KOPT-K1 (cell line): Measurements from ENCODE around the gene CLEC5A.

Source experiments
- H3K27ac ChIP-seq: fragments of 200-600 bp; sonication (generic); 2 replicates; pipeline ENCODE4 v1.5.1; 2016; ENCODE audit warnings: antibody characterized with exemption, mild to moderate bottlenecking, low read depth, low read length; ENCODE audit not compliant: poor library complexity, severe bottlenecking
- H3K36me3 ChIP-seq: fragments of 200-600 bp; sonication (generic); 2 replicates; pipeline ENCODE4 v1.5.1; 2017; ENCODE audit warnings: antibody characterized with exemption, mild to moderate bottlenecking, low read length, moderate library complexity; ENCODE audit not compliant: insufficient read depth
- H3K9me3 ChIP-seq: fragments of 200-600 bp; sonication (generic); 2 replicates; pipeline ENCODE4 v1.5.1; 2017; ENCODE audit warnings: antibody characterized with exemption, low read length, mild to moderate bottlenecking; ENCODE audit not compliant: insufficient read depth, poor library complexity, severe bottlenecking

CLEC5A gene

GRCh38 chr7:141960687-141961422 lies 14.1 kb upstream of the CLEC5A start:
- H3K36me3 ChIP-seq: no peaks in the 10 kb centered on the region
- H3K9me3 ChIP-seq: no peaks in the 10 kb centered on the region
- no peak overlapping the region for H3K27ac ChIP-seq

GRCh38 chr7:141956084-141956483 lies 9.3 kb upstream of the CLEC5A start:
- Histone ChIP-seq H3K36me3 (no peaks in the 10 kb centered on the region), H3K27ac (no peak overlapping the region), H3K9me3 (no peaks in the 10 kb centered on the region)

- Histone ChIP-seq H3K9me3 (no peaks in the 10 kb centered on the region), H3K36me3 (no peaks in the 10 kb centered on the region), H3K27ac (no peak overlapping the region)
Measured at GRCh38 chr7:141954334-141954733, 7.6 kb upstream of the CLEC5A start.

- Histone ChIP-seq H3K36me3 (no peaks in the 10 kb centered on the region), H3K27ac (no peak overlapping the region), H3K9me3 (no peaks in the 10 kb centered on the region)
Measured at GRCh38 chr7:141952461-141952860, 5.7 kb upstream of the CLEC5A start.

- Histone ChIP-seq H3K27ac (no peak overlapping the region), H3K36me3 (no peaks in the 10 kb centered on the region), H3K9me3 (no peaks in the 10 kb centered on the region)
Measured at GRCh38 chr7:141950806-141951205, 4.0 kb upstream of the CLEC5A start.

- no peaks in the 10 kb centered on the region for H3K36me3 ChIP-seq
- H3K9me3 ChIP-seq: no peaks in the 10 kb centered on the region
- H3K27ac ChIP-seq: no peak overlapping the region
Measured at GRCh38 chr7:141949911-141950310, 3.1 kb upstream of the CLEC5A start.

- Histone ChIP-seq H3K27ac (no peak overlapping the region), H3K9me3 (no peaks in the 10 kb centered on the region), H3K36me3 (no peaks in the 10 kb centered on the region)
Measured at GRCh38 chr7:141949451-141949850, 2.7 kb upstream of the CLEC5A start.

- Histone ChIP-seq H3K36me3 (no peaks in the 10 kb centered on the region), H3K27ac (no peak overlapping the region), H3K9me3 (no peaks in the 10 kb centered on the region)
Measured at GRCh38 chr7:141949021-141949420, 2.2 kb upstream of the CLEC5A start.

GRCh38 chr7:141945356-141945755 lies 1.4 kb downstream of the CLEC5A start:
- Histone ChIP-seq H3K9me3 (peaks cover 10% of the 10 kb centered on the region), H3K36me3 (no peaks in the 10 kb centered on the region), H3K27ac (no peak overlapping the region)

GRCh38 chr7:141944811-141945210 lies 2.0 kb downstream of the CLEC5A start:
- Histone ChIP-seq H3K36me3 (no peaks in the 10 kb centered on the region), H3K9me3 (peaks cover 10% of the 10 kb centered on the region), H3K27ac (no peak overlapping the region)

- Histone ChIP-seq H3K27ac (no peak overlapping the region), H3K9me3 (peaks cover 10% of the 10 kb centered on the region), H3K36me3 (no peaks in the 10 kb centered on the region)
Measured at GRCh38 chr7:141943846-141944245, 2.9 kb downstream of the CLEC5A start.

GRCh38 chr7:141941075-141941474 lies 5.7 kb downstream of the CLEC5A start:
- no peaks in the 10 kb centered on the region for H3K36me3 ChIP-seq
- H3K27ac ChIP-seq: no peak overlapping the region
- H3K9me3 ChIP-seq: peaks cover 10% of the 10 kb centered on the region

GRCh38 chr7:141930211-141930610 lies 16.6 kb downstream of the CLEC5A start:
- Histone ChIP-seq H3K27ac (no peak overlapping the region), H3K36me3 (no peaks in the 10 kb centered on the region), H3K9me3 (no peaks in the 10 kb centered on the region)

- no peaks in the 10 kb centered on the region for H3K9me3 ChIP-seq
- no peaks in the 10 kb centered on the region for H3K36me3 ChIP-seq
- no peak overlapping the region for H3K27ac ChIP-seq
Measured at GRCh38 chr7:141928845-141929195, 18.0 kb downstream of the CLEC5A start.

GRCh38 chr7:141928146-141928844 lies 18.5 kb downstream of the CLEC5A start:
- Histone ChIP-seq H3K27ac (no peak overlapping the region), H3K9me3 (no peaks in the 10 kb centered on the region), H3K36me3 (no peaks in the 10 kb centered on the region)

- H3K27ac ChIP-seq: no peak overlapping the region
- no peaks in the 10 kb centered on the region for H3K9me3 ChIP-seq
- H3K36me3 ChIP-seq: no peaks in the 10 kb centered on the region
Measured at GRCh38 chr7:141920281-141920680, 26.5 kb downstream of the CLEC5A start.
